ENCODE data around the gene TNNI2. TPM values are rescaled to one million over a fixed set of nuclear protein-coding genes. Genes with fewer than 3 reads are reported as not detected.

TNNI2 gene
- total RNA-seq, 6 experiments from 2014 or later, result 0.31 to 1.9 (median 1.1) TPM; not detected in 3

GRCh38 chr11:1837171-1838076, 1.4 kb upstream of the TNNI2 start:
- H3K9me3 ChIP-seq, result no peaks in the 10 kb centered on the region
- no peak overlapping the region for H3K4me3 ChIP-seq
- no peaks in the 10 kb centered on the region for H3K36me3 ChIP-seq
- TF ChIP-seq, protein P1, sequence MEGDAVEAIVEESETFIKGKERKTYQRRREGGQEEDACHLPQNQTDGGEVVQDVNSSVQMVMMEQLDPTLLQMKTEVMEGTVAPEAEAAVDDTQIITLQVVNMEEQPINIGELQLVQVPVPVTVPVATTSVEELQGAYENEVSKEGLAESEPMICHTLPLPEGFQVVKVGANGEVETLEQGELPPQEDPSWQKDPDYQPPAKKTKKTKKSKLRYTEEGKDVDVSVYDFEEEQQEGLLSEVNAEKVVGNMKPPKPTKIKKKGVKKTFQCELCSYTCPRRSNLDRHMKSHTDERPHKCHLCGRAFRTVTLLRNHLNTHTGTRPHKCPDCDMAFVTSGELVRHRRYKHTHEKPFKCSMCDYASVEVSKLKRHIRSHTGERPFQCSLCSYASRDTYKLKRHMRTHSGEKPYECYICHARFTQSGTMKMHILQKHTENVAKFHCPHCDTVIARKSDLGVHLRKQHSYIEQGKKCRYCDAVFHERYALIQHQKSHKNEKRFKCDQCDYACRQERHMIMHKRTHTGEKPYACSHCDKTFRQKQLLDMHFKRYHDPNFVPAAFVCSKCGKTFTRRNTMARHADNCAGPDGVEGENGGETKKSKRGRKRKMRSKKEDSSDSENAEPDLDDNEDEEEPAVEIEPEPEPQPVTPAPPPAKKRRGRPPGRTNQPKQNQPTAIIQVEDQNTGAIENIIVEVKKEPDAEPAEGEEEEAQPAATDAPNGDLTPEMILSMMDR (IDR thresholded peaks at IDR 0.05), result peak; percentile 76 to 80 (median 78)
- TF ChIP-seq POLR2A (IDR thresholded peaks at IDR 0.05), result no peak
- no peak overlapping the region for H3K27ac ChIP-seq
- H3K27me3 ChIP-seq, result no peaks in the 10 kb centered on the region
- peak; percentile 31 to 54 (median 34) for ATAC-seq
- peaks cover 0 to 9% (median 0%) of the 10 kb centered on the region in 4 donors for H3K4me1 ChIP-seq
- DNase-seq, result peak in 2 of 3 donors; percentile 65 to 74
- intact Hi-C loops (cut with DNase I), result loop anchor here in 1 of 2 donors (10.0 kb wide), 1 partner anchor 317 kb away; no protein-coding TSS in a partner anchor
- WGBS (ENCODE audit: insufficient coverage, low coverage, low lambda C conversion rate, missing lambda C conversion rate), result 10% methylated on average over 4 of the region's 38 CpGs

DNA sequence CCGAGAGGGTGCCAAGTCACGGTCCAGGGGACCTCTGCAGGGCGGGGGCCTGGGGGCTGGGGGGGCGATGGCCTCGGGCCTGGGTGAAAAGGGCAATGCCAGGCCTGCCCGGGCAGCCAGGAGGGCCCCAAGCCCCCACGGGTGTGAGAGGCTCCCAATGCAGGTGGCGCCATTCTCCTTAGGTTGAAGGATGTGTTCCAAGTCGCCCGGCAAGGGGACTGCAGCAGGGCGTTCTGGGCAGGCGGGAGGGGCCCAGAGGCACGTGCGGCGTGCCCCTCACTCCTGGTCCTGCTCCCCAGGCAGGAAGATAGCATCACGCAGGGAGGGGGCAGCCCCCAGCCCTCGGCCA, 730 bp upstream of the TNNI2 start:
- H3K27ac ChIP-seq, result no peak overlapping the region
- intact Hi-C loops (cut with DNase I), result loop anchor here in 1 of 2 donors (10.0 kb wide), 1 partner anchor 317 kb away; no protein-coding TSS in a partner anchor

GRCh38 chr11:1839204-1839923, 583 bp downstream of the TNNI2 start:
- TF ChIP-seq, protein P1 (IDR thresholded peaks at IDR 0.05), result no peak
- no peak for TF ChIP-seq POLR2A (IDR thresholded peaks at IDR 0.05)
- H3K9me3 ChIP-seq, result no peaks in the 10 kb centered on the region
- ATAC-seq (no peak), DNase-seq (no peak)
- H3K4me1 ChIP-seq, result peaks cover 0 to 4% (median 0%) of the 10 kb centered on the region in 4 donors
- WGBS (ENCODE audit: insufficient coverage, low coverage, low lambda C conversion rate, missing lambda C conversion rate), result 61% methylated on average over 5 of the region's 12 CpGs
- no peaks in the 10 kb centered on the region for H3K36me3 ChIP-seq
- H3K27ac ChIP-seq, result peak overlapping the region in 1 of 3 donors; percentile 49
- no peaks in the 10 kb centered on the region for H3K27me3 ChIP-seq
- intact Hi-C loops (cut with DNase I), result loop anchor here in 1 of 2 donors (10.0 kb wide), 1 partner anchor 315 kb away; no protein-coding TSS in a partner anchor
- H3K4me3 ChIP-seq, result no peak overlapping the region

More for the DNA sequence above, 730 bp upstream of the TNNI2 start:
- no CpG with 5 or more reads among the region's 17 CpGs for WGBS (ENCODE audit: insufficient coverage, low coverage, low lambda C conversion rate, missing lambda C conversion rate)
- Histone ChIP-seq H3K4me3 (no peak overlapping the region), H3K27me3 (no peaks in the 10 kb centered on the region), H3K4me1 (peaks cover 0 to 4% (median 0%) of the 10 kb centered on the region in 4 donors), H3K9me3 (no peaks in the 10 kb centered on the region), H3K36me3 (no peaks in the 10 kb centered on the region)
- TF ChIP-seq, protein P1 (IDR thresholded peaks at IDR 0.05), result peak in 1 of 4 donors; percentile 2
- no peak for TF ChIP-seq POLR2A (IDR thresholded peaks at IDR 0.05)
- ATAC-seq (no peak), DNase-seq (no peak)

GRCh38 chr11:1839924-1840779, 1.4 kb downstream of the TNNI2 start:
- DNase-seq, result peak in 2 of 3 donors; percentile 71 to 83
- H3K27ac ChIP-seq, result peak overlapping the region; percentile 6 to 54 (median 49)

More at GRCh38 chr11:1839924-1840779, 1.4 kb downstream of the TNNI2 start:
- TF ChIP-seq, protein P1 (IDR thresholded peaks at IDR 0.05), result no peak
- TF ChIP-seq POLR2A (IDR thresholded peaks at IDR 0.05), result no peak
- Histone ChIP-seq H3K4me1 (peaks cover 0 to 4% (median 0%) of the 10 kb centered on the region in 4 donors), H3K27me3 (no peaks in the 10 kb centered on the region), H3K9me3 (no peaks in the 10 kb centered on the region), H3K36me3 (no peaks in the 10 kb centered on the region), H3K4me3 (no peak overlapping the region)
- 29% methylated on average over 6 of the region's 26 CpGs for WGBS (ENCODE audit: insufficient coverage, low coverage, low lambda C conversion rate, missing lambda C conversion rate)
- ATAC-seq, result peak; percentile 3 to 45 (median 24)
- intact Hi-C loops (cut with DNase I), result loop anchor here in 1 of 2 donors (10.0 kb wide), 1 partner anchor 315 kb away; no protein-coding TSS in a partner anchor
